GM18951 (cell line): ENCODE measurements around the gene BRD3OS.

Experiments
- POLR2A ChIP-seq: IDR thresholded peaks from 4 replicates; pipeline ENCODE4 v1.6.1; 2011; ENCODE audit warnings: mild to moderate bottlenecking; ENCODE audit not compliant: insufficient read length, insufficient read depth; ENCODE audit errors: extremely low read depth
- in situ Hi-C: fragments of 300-500 bp; cut with MboI; formaldehyde crosslinking; loops from one replicate; pipeline ENCODE4 v1.12.0; 2022; ENCODE audit warnings: low sequenced_read_pairs, mixed read lengths, inconsistent platforms; ENCODE audit not compliant: unreplicated experiment

BRD3OS gene

GRCh38 chr9:134047868-134048581, 22.7 kb downstream of the BRD3OS start:
- TF ChIP-seq POLR2A = no peak
- in situ Hi-C loops = no loop called here

- in situ Hi-C loops = no loop called here
- no peak for TF ChIP-seq POLR2A
Measured at GRCh38 chr9:134048582-134048968, 23.3 kb downstream of the BRD3OS start.

GRCh38 chr9:134049236-134049635, 24.0 kb downstream of the BRD3OS start:
- TF ChIP-seq POLR2A = no peak
- in situ Hi-C loops = no loop called here

GRCh38 chr9:134049772-134050588, 24.7 kb downstream of the BRD3OS start:
- in situ Hi-C loops = no loop called here
- no peak for TF ChIP-seq POLR2A

- in situ Hi-C loops = no loop called here
- no peak for TF ChIP-seq POLR2A
Measured at GRCh38 chr9:134050726-134051125, 25.4 kb downstream of the BRD3OS start.

- TF ChIP-seq POLR2A = no peak
- in situ Hi-C loops = no loop called here
Measured at GRCh38 chr9:134051319-134051718, 26.0 kb downstream of the BRD3OS start.

GRCh38 chr9:134052491-134052890, 27.2 kb downstream of the BRD3OS start:
- in situ Hi-C loops = no loop called here
- no peak for TF ChIP-seq POLR2A

- in situ Hi-C loops = no loop called here
- TF ChIP-seq POLR2A = no peak
Measured at GRCh38 chr9:134052941-134053340, 27.7 kb downstream of the BRD3OS start.

GRCh38 chr9:134053401-134053871, 28.2 kb downstream of the BRD3OS start:
- no peak for TF ChIP-seq POLR2A
- in situ Hi-C loops = no loop called here

- TF ChIP-seq POLR2A = no peak
- in situ Hi-C loops = no loop called here
Measured at GRCh38 chr9:134053941-134054761, 28.9 kb downstream of the BRD3OS start.

- in situ Hi-C loops = no loop called here
- no peak for TF ChIP-seq POLR2A
Measured at GRCh38 chr9:134054891-134055811, 29.9 kb downstream of the BRD3OS start.

- in situ Hi-C loops = no loop called here
Measured at GRCh38 chr9:134055981-134056461, 30.7 kb downstream of the BRD3OS start.

More at GRCh38 chr9:134055981-134056461, 30.7 kb downstream of the BRD3OS start:
- TF ChIP-seq POLR2A = no peak
